HUDEP-2 (cell line): ENCODE measurements around the gene PRR33.

Experiments used
- DNase-seq, 76 experiments: peaks; one replicate each; lab custom pipeline; 2025; ENCODE audit not compliant: unreplicated experiment in 76 of 76; lab: John Stamatoyannopoulos, UW

Gene PRR33

DNA sequence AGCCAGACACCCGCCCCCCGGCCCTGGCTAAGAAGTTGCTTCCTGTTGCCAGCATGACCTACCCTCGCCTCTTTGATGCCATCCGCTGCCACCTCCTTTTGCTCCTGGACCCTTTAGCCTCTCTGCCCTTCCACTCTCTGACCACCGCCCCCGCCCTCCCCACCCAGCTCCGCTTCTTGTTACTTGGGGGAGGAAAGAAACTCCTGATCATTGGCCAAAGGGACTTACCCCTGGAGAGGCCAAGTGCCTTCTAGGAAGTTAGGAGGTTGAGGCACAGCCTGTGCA is at the start of gene PRR33:
Gene PRR33 (minus strand): TSS at position 65 of the 285 bp plus-strand sequence. CDS start 1,311 bp downstream, outside the sequence.
- no peak for DNase-seq

DNA sequence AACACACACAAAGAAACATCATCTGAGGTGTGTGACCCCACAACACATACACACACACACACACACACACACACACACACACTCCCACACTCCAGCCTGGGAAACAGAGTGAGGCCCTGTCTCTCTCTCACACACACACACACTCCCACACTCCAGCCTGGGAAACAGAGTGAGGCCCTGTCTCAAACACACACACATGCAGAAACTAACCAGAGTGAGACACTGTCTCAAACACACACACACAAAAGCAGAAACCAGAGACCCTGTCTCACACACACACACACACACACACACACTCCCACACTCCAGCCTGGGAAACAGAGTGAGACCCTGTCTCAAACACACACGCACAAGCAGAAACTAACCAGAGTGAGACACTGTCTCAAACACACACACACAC is 48.1 kb upstream of the PRR33 start:
- peak in 1 of 76 experiments; percentile 5 for DNase-seq

DNA sequence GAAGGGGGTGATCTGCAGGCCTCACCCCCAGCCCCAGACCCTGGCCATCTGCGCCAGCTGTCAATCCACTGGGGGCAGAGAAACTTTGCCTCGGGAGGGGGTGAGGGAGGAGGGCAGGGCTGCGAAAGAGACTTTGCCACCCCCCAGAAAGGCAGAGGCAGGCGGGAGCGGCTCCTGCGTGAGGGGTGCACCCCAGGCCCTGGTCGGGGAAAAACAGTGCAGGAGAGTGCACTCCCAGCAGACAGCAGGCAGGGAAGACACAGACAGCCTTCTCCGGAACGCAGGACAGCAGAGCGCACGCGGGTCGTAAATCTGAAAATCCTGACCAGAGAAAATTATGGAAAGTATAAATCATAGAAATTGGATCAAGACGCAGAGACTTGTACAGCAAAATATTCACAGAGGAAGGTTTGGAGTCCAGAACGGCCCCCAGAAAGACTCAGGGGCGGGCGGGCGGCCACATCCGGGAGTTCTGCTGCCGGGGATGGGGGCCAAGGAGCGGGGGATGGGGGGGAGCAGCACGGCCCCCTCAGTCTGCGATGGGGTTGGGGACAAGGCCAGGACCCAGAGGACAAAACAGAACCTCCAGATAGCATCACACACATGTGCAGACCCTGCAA is 47.4 kb upstream of the PRR33 start:
- no peak for DNase-seq

DNA sequence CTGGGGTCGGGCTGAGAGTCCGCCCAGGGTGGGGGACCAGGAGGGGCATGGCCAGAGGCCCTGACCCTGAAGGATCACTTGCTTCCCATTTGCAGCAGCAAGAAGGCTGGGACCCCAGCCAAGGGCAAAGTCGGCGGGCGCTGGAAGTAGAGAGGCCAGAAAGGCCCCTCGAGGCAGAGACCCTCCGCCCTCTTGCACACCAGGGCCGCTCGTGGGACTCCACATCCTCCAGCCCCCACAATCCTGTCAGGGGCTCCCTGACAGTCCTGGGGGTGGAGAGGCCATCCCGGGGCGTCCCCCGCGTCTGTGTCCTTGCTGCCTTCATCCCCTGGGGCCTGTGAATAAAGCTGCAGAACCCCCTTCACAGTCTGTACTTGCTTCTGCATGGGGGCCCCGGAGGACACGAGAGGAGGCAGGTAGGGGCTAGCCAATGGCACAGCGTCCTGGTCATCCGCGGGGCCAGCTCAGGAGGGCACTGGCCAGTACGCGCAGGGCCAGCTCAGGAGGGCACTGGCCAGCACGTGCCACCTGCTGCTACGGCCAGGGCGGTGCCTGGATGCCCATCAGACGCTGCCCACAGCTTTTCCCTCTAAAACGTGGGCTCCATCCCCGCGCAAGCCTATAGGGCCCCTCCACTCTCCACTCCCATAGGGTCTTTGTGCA is 46.8 kb upstream of the PRR33 start:
- DNase-seq: no peak

DNA sequence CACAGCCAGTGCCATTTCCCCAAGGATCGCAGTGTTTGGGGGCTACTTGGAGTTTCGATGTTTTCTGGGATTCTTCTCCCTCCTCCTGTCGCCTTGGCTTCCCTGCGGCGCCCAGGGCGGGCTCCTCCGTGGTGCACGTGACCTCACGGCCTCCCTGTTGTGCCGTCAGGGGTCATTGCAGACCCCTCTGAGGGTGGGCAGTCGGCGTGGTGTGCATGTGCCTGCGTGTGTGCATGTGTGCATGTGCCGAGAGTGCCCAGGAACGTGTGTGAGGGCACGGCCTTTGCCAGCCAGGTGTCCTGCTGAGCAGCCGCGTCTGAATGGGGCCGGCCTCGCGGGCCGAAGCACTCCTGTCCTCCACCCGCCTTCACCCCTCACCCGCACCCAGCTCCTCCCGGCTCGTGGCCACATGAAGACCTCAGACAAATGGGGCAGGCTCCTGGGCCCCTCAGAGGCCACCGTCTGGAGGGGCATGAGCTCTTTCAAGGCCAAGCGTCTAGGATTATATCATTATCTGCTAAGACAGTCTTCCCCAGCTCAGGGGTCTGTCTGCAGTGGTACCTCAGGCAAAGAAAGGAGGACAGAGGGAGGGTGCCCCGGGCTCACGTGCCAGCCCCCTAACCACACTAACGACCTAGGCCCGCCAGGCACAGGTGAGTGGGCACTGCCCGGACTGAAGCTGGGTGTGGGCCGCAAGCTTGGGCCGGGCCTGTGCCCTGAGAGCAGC is 46.1 kb upstream of the PRR33 start:
- DNase-seq: no peak

DNA sequence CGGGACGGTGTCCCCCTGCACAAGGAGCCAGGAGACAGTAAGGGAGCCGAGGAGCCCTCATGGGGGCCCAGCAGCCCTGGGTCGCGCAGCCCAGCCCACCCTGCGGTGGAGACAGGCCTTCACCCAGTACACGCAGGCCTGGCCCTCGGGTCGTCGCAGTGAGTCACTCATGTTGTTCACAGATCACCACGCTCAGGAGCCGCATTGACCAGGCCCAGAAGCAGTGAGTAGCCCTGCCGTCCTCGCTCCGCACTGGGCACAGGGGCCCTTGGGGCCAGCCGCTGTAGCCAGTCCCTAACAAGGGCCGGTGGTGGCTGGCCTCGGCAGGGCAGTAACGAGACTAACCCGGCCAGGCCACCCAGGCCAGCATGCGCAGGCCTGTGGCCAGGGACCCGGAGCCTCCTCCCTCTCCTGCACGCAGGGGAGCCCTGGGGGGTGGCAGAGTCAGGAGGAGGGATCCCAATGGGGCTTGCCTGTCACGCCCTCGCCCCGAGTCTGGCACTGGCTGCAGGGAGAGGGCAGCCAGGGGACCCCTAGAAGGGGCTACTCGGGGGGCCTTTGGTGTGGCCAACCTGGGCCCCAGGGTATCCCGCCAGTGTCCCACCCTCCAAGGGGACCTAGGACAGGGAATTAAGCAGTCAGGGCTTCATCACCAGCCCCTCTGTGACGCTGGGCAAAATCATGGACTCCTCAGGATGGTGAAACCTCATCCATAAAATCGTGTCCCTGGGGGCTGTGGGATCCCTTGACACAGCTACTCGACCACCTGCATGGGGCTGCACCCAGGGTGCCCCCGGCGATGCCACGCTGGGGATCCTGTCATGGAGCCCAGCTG is 45.3 kb upstream of the PRR33 start:
- no peak for DNase-seq

DNA sequence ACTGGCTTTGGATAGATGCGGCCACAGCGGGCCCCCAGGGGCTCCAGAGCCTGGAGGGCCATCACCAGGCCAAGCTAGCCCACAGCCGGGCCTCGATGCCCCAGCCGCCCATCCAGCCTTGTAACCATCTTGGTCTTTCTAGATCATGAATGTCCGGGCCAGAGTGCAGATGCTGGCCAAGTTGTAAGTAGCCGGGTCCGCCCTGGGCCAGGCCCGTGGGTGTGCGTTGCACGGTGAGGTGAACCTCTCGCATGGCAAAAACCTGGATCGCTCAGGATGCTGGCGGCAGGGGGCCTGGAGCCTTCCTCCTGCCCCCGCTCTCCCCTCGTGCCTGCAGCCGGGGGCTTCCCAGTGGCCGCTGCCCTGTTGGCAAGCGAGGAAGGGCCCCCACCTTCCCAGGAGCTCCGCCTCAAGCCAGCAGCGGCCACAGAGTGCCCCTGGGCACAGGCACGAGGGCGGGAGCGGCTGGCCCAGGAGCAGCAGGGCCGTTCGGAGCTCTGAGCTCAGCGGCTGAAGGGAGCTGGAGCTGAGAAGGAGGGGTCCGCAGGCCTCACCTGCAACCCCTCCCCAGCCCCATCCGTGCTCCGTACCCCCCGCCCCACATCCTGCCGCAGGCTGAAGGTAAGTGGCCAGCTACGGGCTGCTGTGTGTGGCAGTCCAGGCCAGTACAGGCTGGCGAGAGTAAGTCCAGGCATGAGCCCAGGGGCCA is 44.5 kb upstream of the PRR33 start:
- no peak for DNase-seq

DNA sequence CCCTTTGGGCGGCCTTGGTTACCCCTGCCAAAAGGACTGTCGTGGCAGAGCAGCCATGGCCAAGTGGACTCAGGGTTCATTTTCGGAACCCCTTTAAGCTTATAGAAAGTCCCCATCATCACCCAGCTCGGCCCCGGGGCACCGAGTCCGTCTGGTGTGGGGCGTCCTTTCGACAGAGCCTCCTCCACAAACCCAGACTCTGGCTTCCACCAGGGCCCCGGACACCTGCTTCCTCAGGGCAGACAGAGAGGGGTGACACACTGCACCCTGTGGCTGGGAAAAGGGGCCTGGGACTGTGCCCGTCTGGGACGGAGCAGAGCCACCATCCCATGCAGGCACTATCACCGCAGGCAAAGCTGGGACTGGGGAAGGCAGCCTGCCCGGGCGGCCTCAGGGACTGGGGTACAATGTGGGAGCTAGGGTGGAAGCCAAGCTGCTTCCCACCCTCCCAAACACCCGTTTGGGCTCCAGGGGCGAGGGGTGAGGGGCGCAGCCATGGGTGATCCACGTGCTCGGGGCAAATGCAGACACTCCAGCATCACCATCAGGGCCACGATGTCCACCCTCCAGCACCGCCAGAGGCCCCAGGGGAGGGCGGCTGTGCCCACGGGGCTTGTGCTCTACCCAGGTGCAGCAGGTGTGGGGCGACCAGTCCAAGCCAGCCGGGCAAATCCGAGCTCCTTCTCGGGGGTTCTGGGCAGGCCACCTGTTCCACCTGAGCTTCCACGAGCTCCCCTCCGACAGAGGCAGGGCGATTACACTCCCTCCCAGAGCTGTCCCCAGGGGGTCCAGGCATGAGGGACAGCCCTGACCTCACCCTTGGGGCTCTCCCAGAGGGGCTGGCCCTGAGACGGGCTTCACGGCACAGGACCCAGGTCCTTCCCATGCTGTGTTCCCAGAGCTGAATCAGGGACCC is 43.7 kb upstream of the PRR33 start:
- DNase-seq: no peak

DNA sequence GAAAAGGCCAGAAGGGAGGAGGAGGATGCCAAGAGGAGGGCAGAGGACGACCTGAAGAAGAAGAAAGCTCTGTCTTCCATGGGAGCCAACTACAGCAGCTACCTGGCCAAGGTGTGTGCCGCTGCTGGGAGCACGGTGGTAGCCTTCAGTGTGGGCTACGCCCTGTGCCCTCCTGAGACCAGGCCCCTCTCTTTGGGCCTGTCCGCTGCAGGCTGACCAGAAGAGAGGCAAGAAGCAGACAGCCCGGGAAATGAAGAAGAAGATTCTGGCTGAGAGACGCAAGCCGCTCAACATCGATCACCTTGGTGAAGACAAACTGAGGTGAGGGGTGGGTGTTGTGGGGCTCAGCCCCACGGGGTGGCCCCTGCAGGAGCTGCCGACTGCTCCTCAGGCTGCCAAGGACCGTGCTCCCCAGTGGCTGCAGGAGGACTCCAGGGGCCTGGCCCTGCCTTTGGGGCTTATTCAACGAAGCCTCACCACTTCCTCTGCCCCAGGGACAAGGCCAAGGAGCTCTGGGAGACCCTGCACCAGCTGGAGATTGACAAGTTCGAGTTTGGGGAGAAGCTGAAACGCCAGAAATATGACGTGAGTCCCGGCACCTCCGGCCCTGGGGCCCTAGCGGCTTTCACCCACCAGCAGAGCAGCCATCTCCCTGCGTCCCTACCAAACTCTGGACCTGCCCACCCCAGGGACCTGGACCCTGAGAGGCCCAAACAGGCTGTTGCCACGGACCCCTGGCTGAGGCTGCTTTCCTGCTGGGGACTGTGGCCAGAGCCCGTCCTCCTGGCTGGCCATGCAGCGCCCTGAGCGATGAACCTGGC is 42.9 kb upstream of the PRR33 start:
- DNase-seq: no peak

DNA sequence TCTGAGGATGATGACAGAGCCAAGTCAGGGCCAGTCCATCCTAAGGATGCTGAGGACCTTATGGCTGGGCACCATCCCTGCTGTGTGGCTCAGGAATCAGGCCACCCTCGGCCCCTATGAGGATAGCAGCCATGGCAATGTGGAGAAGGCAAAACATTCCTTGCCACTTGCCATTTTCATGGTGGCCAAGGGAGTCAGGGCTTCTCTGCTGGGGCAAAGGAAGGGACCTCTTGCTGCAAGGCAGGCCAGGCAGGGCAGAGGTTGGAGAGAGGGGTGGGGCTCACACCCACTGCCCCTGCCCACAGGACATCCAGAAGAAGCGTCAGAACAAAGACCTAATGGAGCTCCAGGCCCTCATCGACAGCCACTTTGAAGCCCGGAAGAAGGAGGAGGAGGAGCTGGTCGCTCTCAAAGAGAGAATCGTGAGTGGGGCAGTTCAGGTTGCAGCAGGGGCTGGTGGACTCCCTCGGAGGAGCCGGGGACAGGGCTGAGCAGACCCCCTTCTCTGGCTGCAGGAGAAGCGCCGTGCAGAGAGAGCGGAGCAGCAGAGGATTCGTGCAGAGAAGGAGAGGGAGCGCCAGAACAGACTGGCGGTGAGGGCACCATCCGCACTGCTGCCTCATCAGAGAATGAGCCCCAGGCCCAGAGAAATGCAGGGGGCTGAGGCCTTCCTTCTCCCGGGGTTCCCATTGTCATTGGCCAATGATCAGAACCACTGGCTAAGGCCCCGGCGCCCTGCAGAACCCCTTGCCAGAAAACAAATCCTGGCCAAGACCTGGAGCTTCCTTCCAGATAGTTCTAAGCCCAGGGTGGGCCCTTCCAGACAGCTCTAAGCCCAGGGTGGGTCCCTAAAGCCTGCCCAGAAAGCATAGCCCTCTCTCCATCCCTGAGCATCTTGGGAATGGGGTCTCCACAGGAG is 42.0 kb upstream of the PRR33 start:
- DNase-seq: no peak

DNA sequence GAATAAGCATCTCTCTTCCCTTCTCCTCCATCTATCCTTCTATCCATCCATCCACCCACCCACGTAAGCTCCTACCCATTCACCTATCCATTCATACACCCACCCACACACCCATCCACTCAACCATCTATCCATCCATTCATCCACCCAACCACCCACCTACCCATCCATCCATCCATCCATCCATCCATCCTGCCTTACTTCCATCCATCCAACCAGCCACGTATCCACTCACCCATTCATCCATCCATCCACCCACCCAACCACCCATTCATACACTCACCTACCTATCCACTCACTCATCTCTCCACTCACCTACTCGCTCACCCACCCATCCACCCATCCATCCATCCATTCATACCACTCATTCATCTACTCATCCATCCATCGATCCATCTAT is 41.0 kb upstream of the PRR33 start:
- DNase-seq: no peak

DNA sequence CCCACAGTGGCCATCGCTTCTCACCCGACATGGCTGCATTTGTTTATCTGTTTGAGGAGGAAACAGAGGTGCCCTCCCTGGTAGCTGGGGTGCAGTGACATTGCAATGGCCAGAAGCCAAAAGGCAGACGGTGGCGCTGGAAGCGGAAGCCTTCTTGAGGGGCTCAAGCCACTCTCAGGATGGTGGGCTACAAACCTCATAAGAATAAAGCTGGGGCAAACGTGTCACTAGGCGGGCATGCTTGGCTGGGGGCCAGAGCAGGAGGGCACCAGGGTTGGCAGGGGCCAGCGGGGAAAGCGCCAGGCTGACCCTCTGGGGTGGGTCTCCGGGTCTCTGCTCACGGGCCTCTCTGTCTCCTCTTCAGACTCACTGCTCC is 40.4 kb upstream of the PRR33 start:
- no peak for DNase-seq

DNA sequence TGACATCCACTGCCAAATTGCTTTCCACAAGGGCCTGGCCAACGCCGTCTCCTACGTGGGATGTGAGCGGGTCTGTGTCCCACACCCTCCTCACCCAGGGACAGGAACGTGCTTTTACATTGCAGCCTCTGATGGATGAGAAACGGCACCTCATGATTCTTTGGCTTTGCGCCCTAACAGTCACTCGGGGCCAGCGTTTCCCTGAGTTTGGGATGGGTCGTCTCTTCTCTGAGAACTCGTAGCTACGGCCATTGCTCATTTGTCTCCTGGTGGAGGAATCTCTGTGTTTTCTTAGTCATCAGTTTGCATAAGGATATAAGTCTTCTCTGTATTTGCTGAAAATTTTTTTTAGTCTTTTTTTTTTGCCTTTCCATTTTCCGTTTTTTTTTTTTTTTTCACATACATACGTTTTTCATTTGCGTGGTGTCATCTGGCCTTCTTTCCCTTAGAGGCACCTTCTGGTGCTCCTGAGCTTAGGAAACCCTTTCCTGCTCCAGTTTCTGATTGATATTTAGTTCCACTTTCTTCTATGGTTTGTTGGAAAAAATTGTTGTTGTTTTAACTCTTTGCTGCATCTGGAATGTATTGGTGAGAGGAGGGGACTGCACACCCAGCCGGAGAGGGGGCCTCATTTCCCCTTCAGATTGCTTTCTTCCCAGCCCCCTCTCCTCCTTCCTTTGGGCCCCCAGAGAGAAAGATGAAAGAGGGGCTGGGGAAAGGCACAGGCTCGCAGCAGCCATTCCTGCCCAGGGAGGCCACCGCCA is 39.8 kb upstream of the PRR33 start:
- no peak for DNase-seq

DNA sequence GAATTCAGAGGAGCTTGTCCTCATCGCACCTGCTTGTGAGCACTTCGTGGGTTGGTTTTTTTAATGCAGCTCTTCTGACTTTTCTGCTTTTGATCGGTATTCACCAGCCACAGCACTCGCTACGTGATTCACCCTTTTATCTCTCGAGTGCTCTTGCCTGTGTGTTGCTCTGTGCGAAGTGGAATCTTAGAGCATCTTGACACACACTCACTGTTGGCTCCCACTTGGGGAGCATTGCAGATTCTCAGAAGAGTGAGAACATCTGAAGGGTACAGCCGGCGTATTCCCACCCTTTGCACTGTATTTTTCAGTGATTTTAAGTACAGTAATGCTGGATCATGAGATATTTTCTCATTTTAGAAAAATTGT is 38.8 kb upstream of the PRR33 start:
- no peak for DNase-seq

DNA sequence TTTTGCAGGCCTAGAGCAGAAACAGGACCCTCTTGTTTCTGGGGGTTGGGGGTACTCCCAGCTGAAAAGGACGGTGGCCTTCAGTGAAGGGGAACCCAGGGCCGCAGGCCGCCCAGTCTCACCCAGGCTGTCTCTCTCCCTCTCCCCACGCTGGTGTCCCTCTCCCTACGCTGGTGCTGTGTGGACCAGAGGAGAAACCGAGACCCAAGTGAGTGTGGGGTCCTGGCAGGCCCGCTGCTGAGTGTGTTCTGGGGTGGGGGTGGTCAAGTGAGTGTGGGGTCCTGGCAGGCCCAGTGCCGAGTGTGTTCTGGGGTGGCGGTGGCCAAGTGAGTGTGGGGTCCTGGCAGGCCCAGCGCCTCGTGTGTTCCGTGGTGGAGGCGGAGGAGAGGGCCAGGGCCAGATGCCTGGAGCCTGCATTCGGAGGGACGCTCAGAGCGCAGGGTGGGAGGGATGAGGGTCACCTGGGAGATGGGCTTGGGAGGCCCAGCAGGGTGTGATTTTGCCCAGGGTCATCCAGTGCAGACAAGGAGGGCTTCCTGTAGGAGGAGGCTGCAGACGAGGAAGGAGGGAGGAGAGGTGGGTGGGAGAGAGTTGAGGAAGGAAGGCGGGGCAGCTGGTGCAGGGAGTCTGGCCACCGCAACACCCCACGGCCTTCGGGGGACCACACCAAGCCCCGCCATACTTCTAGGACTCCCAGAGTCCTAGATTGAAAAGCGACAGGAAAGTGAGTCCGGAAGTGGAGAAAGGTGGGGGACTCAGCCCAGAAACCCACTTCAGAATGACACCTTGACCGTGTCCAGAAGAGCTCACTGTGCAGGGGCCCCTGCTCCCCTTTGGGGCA is 38.1 kb upstream of the PRR33 start:
- no peak for DNase-seq

DNA sequence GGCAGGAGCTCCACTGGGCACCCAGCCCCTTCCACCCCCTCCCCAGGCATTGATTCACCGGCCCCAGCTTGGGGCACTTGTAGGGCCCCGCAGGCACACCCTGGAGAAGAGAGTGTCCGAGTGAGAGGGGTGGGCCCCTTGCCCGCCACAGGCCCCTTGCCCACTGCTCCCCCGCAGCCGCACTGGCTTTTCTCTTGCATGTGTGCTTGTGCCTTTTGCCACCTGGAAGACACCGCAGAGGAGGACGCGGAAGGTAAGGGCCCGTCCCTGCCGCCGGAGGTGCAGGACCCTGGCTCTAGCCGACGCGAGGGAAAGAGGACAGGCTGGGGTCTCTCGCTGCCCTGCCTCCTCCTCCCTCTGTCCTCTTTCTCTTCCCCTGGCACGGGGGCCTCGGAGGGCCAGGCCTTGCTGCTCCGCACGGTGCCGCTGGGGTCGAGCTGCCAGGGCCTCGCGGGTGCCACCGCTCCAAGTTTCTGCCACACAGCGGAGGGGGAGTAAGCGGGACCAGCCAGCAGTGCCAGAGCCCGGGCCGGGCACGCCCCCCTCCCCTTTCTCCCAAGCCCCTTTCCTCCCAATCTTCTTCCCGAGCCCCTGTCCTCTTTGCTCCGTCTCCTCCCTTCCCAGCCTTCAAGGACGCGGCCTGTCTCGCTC is 37.3 kb upstream of the PRR33 start:
- DNase-seq: no peak
